GM06990 (cell line): ENCODE data around the gene SH2D1B.

Experiments
- DNase-seq: peaks from one replicate; pipeline ENCODE4 v3.0.0-alpha.2; 2011; ENCODE audit not compliant: insufficient read length; ENCODE audit errors: extremely low read depth
- H3K27me3 ChIP-seq: replicated peaks from 2 replicates; pipeline ENCODE4 v1.6.0; 2011; ENCODE audit warnings: low read length; ENCODE audit not compliant: control insufficient read depth, insufficient read depth
- H3K36me3 ChIP-seq: 2 replicates; pipeline ENCODE4 v1.5.1; 2011; ENCODE audit warnings: low read length; ENCODE audit not compliant: control insufficient read depth, insufficient read depth
- H3K4me3 ChIP-seq: replicated peaks from 2 replicates; pipeline ENCODE4 v1.5.1; 2011; ENCODE audit warnings: low read depth, mild to moderate bottlenecking, control low read depth, low read length
- TF ChIP-seq, protein P1 (sequence below): IDR thresholded peaks from 2 replicates; pipeline ENCODE4 v1.5.1; 2011; ENCODE audit warnings: low read length, control low read depth, mild to moderate bottlenecking, inconsistent platforms; ENCODE audit not compliant: insufficient read depth, poor library complexity, severe bottlenecking

The SH2D1B gene

GRCh38 chr1:162404550-162405160 lies 7.3 kb downstream of the SH2D1B start:
- TF ChIP-seq, protein P1, sequence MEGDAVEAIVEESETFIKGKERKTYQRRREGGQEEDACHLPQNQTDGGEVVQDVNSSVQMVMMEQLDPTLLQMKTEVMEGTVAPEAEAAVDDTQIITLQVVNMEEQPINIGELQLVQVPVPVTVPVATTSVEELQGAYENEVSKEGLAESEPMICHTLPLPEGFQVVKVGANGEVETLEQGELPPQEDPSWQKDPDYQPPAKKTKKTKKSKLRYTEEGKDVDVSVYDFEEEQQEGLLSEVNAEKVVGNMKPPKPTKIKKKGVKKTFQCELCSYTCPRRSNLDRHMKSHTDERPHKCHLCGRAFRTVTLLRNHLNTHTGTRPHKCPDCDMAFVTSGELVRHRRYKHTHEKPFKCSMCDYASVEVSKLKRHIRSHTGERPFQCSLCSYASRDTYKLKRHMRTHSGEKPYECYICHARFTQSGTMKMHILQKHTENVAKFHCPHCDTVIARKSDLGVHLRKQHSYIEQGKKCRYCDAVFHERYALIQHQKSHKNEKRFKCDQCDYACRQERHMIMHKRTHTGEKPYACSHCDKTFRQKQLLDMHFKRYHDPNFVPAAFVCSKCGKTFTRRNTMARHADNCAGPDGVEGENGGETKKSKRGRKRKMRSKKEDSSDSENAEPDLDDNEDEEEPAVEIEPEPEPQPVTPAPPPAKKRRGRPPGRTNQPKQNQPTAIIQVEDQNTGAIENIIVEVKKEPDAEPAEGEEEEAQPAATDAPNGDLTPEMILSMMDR: no peak
- Histone ChIP-seq H3K36me3 (no peaks in the 10 kb centered on the region), H3K27me3 (no peaks in the 10 kb centered on the region), H3K4me3 (no peak overlapping the region)
- no peak for DNase-seq

GRCh38 chr1:162400790-162401355 lies 11.1 kb downstream of the SH2D1B start:
- no peak for DNase-seq
- TF ChIP-seq, protein P1: no peak
- no peak overlapping the region for H3K4me3 ChIP-seq
- H3K36me3 ChIP-seq: no peaks in the 10 kb centered on the region
- no peaks in the 10 kb centered on the region; the same call in 1 of the 2 replicates for H3K27me3 ChIP-seq

DNA sequence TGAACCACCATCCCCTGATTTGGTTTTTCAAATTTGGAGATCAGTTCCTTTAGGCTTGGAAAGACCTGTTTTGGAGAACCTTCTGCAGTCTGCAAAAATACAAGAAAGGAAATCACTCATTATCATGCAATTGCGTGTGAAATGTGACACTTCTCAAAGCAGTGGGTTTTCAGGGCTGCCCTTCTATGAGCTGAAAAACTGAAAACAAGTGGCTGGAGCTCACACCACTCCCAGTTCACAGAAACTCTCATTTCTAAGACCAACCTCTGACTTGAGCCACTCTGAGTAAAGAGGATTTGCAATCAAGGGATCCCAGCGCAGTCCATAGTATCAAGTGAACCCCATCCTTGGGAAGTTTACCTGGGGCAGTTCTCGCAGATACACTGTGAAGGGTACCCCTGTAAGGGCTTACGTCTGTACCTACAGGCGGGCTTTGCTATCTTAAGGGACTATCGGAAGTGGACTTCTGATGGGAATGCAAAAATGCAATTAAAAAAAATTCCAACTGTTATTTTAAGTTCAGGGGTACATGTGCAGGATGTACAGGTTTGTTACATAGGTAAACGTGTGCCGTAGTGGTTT lies 12.8 kb downstream of the SH2D1B start:
- no peak for DNase-seq
- Histone ChIP-seq H3K36me3 (no peaks in the 10 kb centered on the region), H3K4me3 (no peak overlapping the region), H3K27me3 (no peaks in the 10 kb centered on the region; the same call in 1 of the 2 replicates)
- TF ChIP-seq, protein P1: no peak

- H3K27me3 ChIP-seq: no peaks in the 10 kb centered on the region; the same call in 1 of the 2 replicates
These were observed 13.9 kb downstream of the SH2D1B start for GRCh38 chr1:162397943-162398560.

GRCh38 chr1:162397039-162397448 lies 14.9 kb downstream of the SH2D1B start:
- Histone ChIP-seq H3K27me3 (no peaks in the 10 kb centered on the region; the same call in 1 of the 2 replicates), H3K36me3 (no peaks in the 10 kb centered on the region), H3K4me3 (no peak overlapping the region)
- TF ChIP-seq, protein P1: no peak
- no peak for DNase-seq

More at GRCh38 chr1:162397943-162398560, 13.9 kb downstream of the SH2D1B start:
- Histone ChIP-seq H3K36me3 (no peaks in the 10 kb centered on the region), H3K4me3 (no peak overlapping the region)
- no peak for DNase-seq
- TF ChIP-seq, protein P1: no peak
